HEK293T (cell line): Measurements from ENCODE around the gene TMEM181.

Experiments used
- CTCF ChIA-PET: fragments of 350-600 bp; formaldehyde crosslinking; extraction: SDS; loops from one replicate; lab custom pipeline; 2021; ENCODE audit warnings: antibody characterized with exemption, inconsistent platforms; lab: Yijun Ruan, JAX
- POLR2A ChIA-PET: fragments of 350-600 bp; formaldehyde crosslinking; extraction: SDS; loops from one replicate; lab custom pipeline; 2020; ENCODE audit warnings: antibody characterized with exemption, inconsistent platforms; lab: Yijun Ruan, JAX
- DNase-seq: peaks from one replicate; pipeline ENCODE4 v3.0.0; 2012; ENCODE audit warnings: mixed read lengths; ENCODE audit errors: extremely low spot score
- ARNT ChIP-seq: fragments of 450-650 bp; IDR thresholded peaks from 2 replicates; pipeline ENCODE4 v1.6.1; 2017; ENCODE audit warnings: mild to moderate bottlenecking
- BHLHE40 ChIP-seq: fragments of 450-650 bp; IDR thresholded peaks from 2 replicates; pipeline ENCODE4 v1.6.1; 2016; ENCODE audit warnings: mild to moderate bottlenecking, moderate library complexity, borderline replicate concordance
- CTBP1 ChIP-seq: fragments of 450-650 bp; IDR thresholded peaks from 2 replicates; pipeline ENCODE4 v1.6.1; 2016; ENCODE audit warnings: borderline replicate concordance
- ELF4 ChIP-seq: fragments of 450-650 bp; IDR thresholded peaks from 2 replicates; pipeline ENCODE4 v1.6.1; 2017; ENCODE audit warnings: antibody characterized with exemption
- FOXA1 ChIP-seq: fragments of 450-650 bp; IDR thresholded peaks from 2 replicates; pipeline ENCODE4 v1.6.1; 2016; ENCODE audit warnings: mild to moderate bottlenecking
- FOXK2 ChIP-seq: fragments of 450-650 bp; IDR thresholded peaks from 2 replicates; pipeline ENCODE4 v1.6.1; 2016; ENCODE audit warnings: mild to moderate bottlenecking
- FOXM1 ChIP-seq: fragments of 450-650 bp; IDR thresholded peaks from 2 replicates; pipeline ENCODE4 v1.6.1; 2017; ENCODE audit warnings: mild to moderate bottlenecking, borderline replicate concordance
- HDGF ChIP-seq: fragments of 450-650 bp; IDR thresholded peaks from 2 replicates; pipeline ENCODE4 v1.6.1; 2017; ENCODE audit warnings: antibody characterized with exemption, borderline replicate concordance
- L3MBTL2 ChIP-seq: fragments of 450-650 bp; conservative IDR thresholded peaks from 2 replicates; pipeline ENCODE4 v1.6.1; 2016; ENCODE audit warnings: mild to moderate bottlenecking
- LEF1 ChIP-seq: fragments of 450-650 bp; IDR thresholded peaks from 2 replicates; pipeline ENCODE4 v1.6.1; 2017; ENCODE audit warnings: mild to moderate bottlenecking, borderline replicate concordance
- NFRKB ChIP-seq: fragments of 450-650 bp; IDR thresholded peaks from 2 replicates; pipeline ENCODE4 v1.6.1; 2016; ENCODE audit warnings: mild to moderate bottlenecking, moderate library complexity
- PKNOX1 ChIP-seq: fragments of 450-650 bp; IDR thresholded peaks from 2 replicates; pipeline ENCODE4 v1.6.1; 2016
- SP1 ChIP-seq: fragments of 450-650 bp; IDR thresholded peaks from 2 replicates; pipeline ENCODE4 v1.6.1; 2017
- SUZ12 ChIP-seq: fragments of 450-650 bp; IDR thresholded peaks from 2 replicates; pipeline ENCODE4 v1.6.1; 2016; ENCODE audit warnings: mild to moderate bottlenecking
- TARDBP ChIP-seq: fragments of 450-650 bp; IDR thresholded peaks from 2 replicates; pipeline ENCODE4 v1.6.1; 2016
- ZNF384 ChIP-seq: fragments of 450-650 bp; IDR thresholded peaks from 2 replicates; pipeline ENCODE4 v1.6.1; 2016

TMEM181 gene

DNA sequence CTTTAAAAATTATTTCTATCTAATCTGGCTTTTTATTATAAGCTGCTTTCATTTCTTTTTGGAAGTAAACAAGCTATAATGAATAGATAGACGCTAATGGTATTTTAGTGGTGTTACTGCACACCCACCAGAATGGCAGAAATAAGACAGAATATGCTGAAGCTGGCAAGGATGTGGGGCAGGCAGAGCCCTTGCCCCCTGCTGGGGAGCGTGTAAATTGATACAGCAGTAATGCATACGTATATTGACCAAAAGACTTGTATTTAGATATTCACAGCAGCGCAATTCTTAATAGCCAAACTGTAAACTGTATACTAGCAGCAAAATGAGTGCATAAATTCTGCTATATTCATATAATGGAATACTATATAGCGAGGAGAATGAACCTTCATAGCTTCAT lies 35.3 kb downstream of the TMEM181 start:
- POLR2A ChIA-PET, result no interaction called here
- TF ChIP-seq L3MBTL2, result no peak
- TF ChIP-seq PKNOX1, result no peak
- no peak for TF ChIP-seq FOXM1
- TF ChIP-seq FOXA1, result no peak
- TF ChIP-seq TARDBP, result no peak
- no peak for TF ChIP-seq FOXK2
- TF ChIP-seq HDGF, result no peak
- TF ChIP-seq SUZ12, result no peak
- TF ChIP-seq ARNT, result no peak
- CTCF ChIA-PET, result interaction anchor here (0.5 kb wide), 1 partner anchor 65 kb away, joined by 4 read pairs; no protein-coding TSS in a partner anchor
- DNase-seq, result no peak

DNA sequence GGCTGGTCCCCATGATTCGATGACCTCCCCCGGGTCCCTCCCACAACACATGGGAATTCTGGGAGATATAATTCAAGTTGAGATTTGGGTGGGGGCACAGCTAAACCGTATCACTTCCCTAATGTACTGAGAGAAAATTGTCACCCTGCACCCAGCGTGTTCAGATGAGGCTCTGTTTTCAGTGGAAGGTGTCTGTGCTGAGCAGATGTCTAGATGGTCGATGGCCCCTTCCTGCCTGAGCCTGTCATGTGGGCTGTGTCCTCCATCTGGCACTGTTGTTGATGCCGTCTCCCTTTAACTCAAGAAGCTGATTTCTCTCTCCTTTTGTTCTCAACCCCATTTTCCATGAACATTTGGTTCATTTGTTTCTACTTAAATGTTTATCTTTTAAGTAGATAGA lies 37.0 kb downstream of the TMEM181 start:
- CTCF ChIA-PET, result interaction anchor here (0.6 to 1.0 kb wide), 2 partner anchors 94 to 379 kb away, joined by 3 read pairs; no protein-coding TSS in a partner anchor
- no peak for DNase-seq
- TF ChIP-seq PKNOX1, result no peak
- no peak for TF ChIP-seq ARNT
- no peak for TF ChIP-seq ZNF384
- no peak for TF ChIP-seq FOXK2
- no peak for TF ChIP-seq L3MBTL2
- no peak for TF ChIP-seq HDGF
- TF ChIP-seq NFRKB, result no peak
- TF ChIP-seq TARDBP, result no peak
- no peak for TF ChIP-seq LEF1
- no peak for TF ChIP-seq BHLHE40
- no peak for TF ChIP-seq FOXA1
- TF ChIP-seq SUZ12, result no peak
- TF ChIP-seq ELF4, result no peak
- no peak for TF ChIP-seq FOXM1
- no peak for TF ChIP-seq CTBP1
- no peak for TF ChIP-seq SP1
- POLR2A ChIA-PET, result no interaction called here

GRCh38 chr6:158597565-158597964 lies 37.7 kb downstream of the TMEM181 start:
- CTCF ChIA-PET, result interaction anchor here (0.6 kb wide), 1 partner anchor 94 kb away, joined by 3 read pairs; no protein-coding TSS in a partner anchor
- no peak for DNase-seq
- TF ChIP-seq TARDBP (no peak), CTBP1 (no peak), SP1 (no peak), ELF4 (no peak), LEF1 (no peak), ZNF384 (no peak), ARNT (no peak), NFRKB (no peak), L3MBTL2 (no peak), HDGF (no peak), FOXK2 (no peak), FOXM1 (no peak), BHLHE40 (no peak), PKNOX1 (no peak), FOXA1 (no peak), SUZ12 (no peak)
- POLR2A ChIA-PET, result no interaction called here

DNA sequence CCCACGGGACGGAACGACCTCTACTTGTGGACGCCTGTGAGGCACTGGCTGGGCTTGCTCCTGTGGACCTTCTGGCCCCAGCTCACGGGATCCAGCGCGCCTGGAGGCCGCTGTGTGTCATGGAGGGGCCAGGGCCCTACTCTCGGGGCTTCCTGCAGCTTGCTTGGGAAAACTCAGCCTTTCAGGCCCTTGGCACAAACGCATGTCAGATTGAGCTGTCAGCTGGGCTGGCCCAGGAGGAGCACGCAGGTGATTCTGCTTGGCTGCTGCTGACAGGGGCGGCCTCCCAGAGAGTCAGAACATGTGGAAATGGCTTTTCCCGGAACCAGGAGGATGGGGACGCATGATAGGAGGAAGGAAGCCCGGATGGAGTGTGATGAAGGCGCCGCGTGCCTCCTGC lies 39.7 kb downstream of the TMEM181 start:
- no peak for DNase-seq
- ChIA-PET POLR2A (no interaction called here), CTCF (interaction anchor here (0.9 kb wide), 1 partner anchor 9 kb away, joined by 4 read pairs; no protein-coding TSS in a partner anchor)
- TF ChIP-seq FOXK2 (no peak), SP1 (no peak), ZNF384 (no peak), FOXM1 (no peak), PKNOX1 (no peak), BHLHE40 (no peak), ELF4 (no peak), ARNT (no peak), NFRKB (no peak), L3MBTL2 (no peak), CTBP1 (no peak), TARDBP (no peak), SUZ12 (no peak)

DNA sequence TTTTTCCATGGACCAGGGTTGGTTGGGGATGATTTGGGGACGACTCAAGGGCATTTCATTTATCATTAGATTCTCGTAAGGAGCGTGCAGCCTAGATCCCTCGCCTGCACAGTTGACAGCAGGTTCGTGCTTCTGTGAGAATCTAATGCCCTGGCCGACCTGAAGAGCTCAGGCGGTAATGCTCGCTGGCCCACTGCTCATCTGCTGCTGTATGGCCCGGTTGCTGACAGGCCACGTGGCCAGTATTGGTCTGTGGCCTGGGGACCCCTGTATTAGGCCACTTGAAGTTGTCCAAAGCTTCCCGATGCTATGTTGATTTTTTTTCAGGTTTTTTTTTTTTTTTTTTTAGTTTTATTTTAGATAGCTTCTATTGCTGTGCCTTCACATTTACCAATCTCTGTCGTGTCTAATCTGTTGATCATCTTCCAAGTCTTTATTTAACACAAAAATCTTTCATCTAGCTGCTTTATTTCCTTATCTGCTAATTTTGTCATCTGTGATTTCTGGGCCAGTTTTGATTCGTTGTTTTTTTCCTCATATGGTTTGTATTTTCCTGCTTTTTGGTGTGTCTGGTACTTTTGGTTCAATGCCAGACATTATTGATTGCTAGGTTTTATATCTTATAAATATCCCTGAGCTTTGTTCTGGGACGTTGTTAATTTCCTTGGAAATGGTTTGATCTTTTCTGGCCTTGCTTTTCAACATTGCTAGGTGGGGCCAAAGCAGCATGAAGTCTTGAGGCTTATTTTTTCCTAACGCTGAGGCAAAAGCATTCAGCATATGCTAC lies 43.6 kb downstream of the TMEM181 start:
- ChIA-PET POLR2A (interaction anchor here (1.0 kb wide), 1 partner anchor 41 kb away, joined by 3 read pairs; the partner anchor contains the start of gene DYNLT1), CTCF (interaction anchor here (0.6 kb wide), 1 partner anchor 389 kb away, joined by 6 read pairs; no protein-coding TSS in a partner anchor)
- TF ChIP-seq SP1 (no peak), HDGF (no peak), ELF4 (no peak), NFRKB (no peak), ARNT (no peak), LEF1 (no peak), FOXK2 (no peak)
- DNase-seq, result no peak

DNA sequence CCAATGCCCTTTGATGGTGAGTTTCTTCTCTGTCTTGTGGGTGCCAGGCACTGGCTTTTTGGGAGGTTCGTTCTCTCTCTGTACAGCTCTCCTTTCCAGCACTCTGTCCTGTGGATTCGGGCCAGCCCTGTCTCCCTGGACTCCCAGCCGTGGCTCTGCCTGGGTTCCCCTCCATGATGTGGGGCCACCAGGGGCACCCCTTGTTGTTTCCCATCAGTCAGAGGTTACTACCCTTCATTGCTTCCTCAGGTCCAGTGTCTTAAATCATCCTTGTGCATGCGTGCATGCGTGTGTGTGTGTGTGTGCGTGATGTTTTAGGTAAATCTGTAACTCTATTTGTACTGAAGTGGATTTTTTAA lies 44.1 kb downstream of the TMEM181 start:
- no peak for DNase-seq
- POLR2A ChIA-PET, result no interaction called here
- TF ChIP-seq ELF4 (no peak), SUZ12 (no peak), PKNOX1 (no peak)
- CTCF ChIA-PET, result interaction anchor here (2.0 kb wide), 1 partner anchor 390 kb away, joined by 10 read pairs; no protein-coding TSS in a partner anchor
